ENCODE data around the gene OTOP3. TPM values are rescaled to one million over a fixed set of nuclear protein-coding genes. Genes with fewer than 3 reads are reported as not detected.

The OTOP3 gene
- total RNA-seq, 2 experiments from 2014 or later: not detected

- ChIA-PET CTCF (interaction anchor here (1.3 kb wide), 1 partner anchor 37 kb away, joined by 3 read pairs; no protein-coding TSS in a partner anchor), POLR2A (no interaction called here)
- no peak for DNase-seq
- Mint-ChIP-seq H3K4me1 (no peaks in the 10 kb centered on the region), H3K27ac (no peak overlapping the region), H3K9me3 (no peaks in the 10 kb centered on the region), H3K4me3 (no peak overlapping the region), H3K27me3 (peaks cover 50% of the 10 kb centered on the region), H3K36me3 (ENCODE audit: low read depth) (no peaks in the 10 kb centered on the region)
These were observed 15.1 kb upstream of the OTOP3 start for GRCh38 chr17:74920642-74921025.

- Mint-ChIP-seq H3K36me3 (ENCODE audit: low read depth) (no peaks in the 10 kb centered on the region), H3K27ac (no peak overlapping the region), H3K4me3 (no peak overlapping the region), H3K27me3 (peaks cover 55% of the 10 kb centered on the region), H3K9me3 (no peaks in the 10 kb centered on the region), H3K4me1 (no peaks in the 10 kb centered on the region)
- ChIA-PET CTCF (interaction anchor here (1.3 kb wide), 1 partner anchor 37 kb away, joined by 3 read pairs; no protein-coding TSS in a partner anchor), POLR2A (no interaction called here)
- no peak for DNase-seq
These were observed 14.5 kb upstream of the OTOP3 start for GRCh38 chr17:74921026-74921681.

- POLR2A ChIA-PET: no interaction called here
- H3K27me3 Mint-ChIP-seq: peaks cover 59% of the 10 kb centered on the region
- CTCF ChIA-PET: interaction anchor here (1.3 kb wide), 1 partner anchor 36 kb away, joined by 3 read pairs; no protein-coding TSS in a partner anchor
These were observed 13.9 kb upstream of the OTOP3 start for GRCh38 chr17:74921769-74922168.

GRCh38 chr17:74922172-74922571 is 13.5 kb upstream of the OTOP3 start:
- no peaks in the 10 kb centered on the region for H3K9me3 Mint-ChIP-seq
- H3K27me3 Mint-ChIP-seq: peaks cover 60% of the 10 kb centered on the region
- H3K4me3 Mint-ChIP-seq: no peak overlapping the region
- CTCF ChIA-PET: interaction anchor here (2.1 to 4.7 kb wide), 2 partner anchors 11 to 38 kb away, joined by 8 to 27 read pairs; no protein-coding TSS in a partner anchor
- no peak for DNase-seq
- H3K36me3 Mint-ChIP-seq (ENCODE audit: low read depth): no peaks in the 10 kb centered on the region
- POLR2A ChIA-PET: no interaction called here
- H3K27ac Mint-ChIP-seq: no peak overlapping the region
- H3K4me1 Mint-ChIP-seq: no peaks in the 10 kb centered on the region

More at GRCh38 chr17:74921769-74922168, 13.9 kb upstream of the OTOP3 start:
- DNase-seq: no peak
- H3K9me3 Mint-ChIP-seq: no peaks in the 10 kb centered on the region
- H3K27ac Mint-ChIP-seq: no peak overlapping the region
- H3K4me1 Mint-ChIP-seq: no peaks in the 10 kb centered on the region
- no peaks in the 10 kb centered on the region for H3K36me3 Mint-ChIP-seq (ENCODE audit: low read depth)
- no peak overlapping the region for H3K4me3 Mint-ChIP-seq

- H3K27ac Mint-ChIP-seq: no peak within 1 kb of the TSS
- POLR2A ChIA-PET: no interaction called here
- H3K4me3 Mint-ChIP-seq: no peak within 1 kb of the TSS
- no peaks in the 10 kb centered on the region for H3K9me3 Mint-ChIP-seq
- CTCF ChIA-PET: interaction anchor here (0.6 to 4.7 kb wide), 9 partner anchors 10 to 199 kb away, joined by 3 to 27 read pairs (median 3); partner anchors contain the start of genes FDXR and MRPL58
- peaks cover 63% of the 10 kb centered on the region for H3K27me3 Mint-ChIP-seq
- H3K4me1 Mint-ChIP-seq: no peaks in the 10 kb centered on the region
- DNase-seq: no peak
- H3K36me3 Mint-ChIP-seq (ENCODE audit: low read depth): no peaks in the 10 kb centered on the region
These were observed 12.8 kb upstream of the OTOP3 start, which contains the start of gene USH1G for GRCh38 chr17:74922694-74923537. Gene USH1G (minus strand): TSS chr17:74923255. CDS start chr17:74923073, 182 bp downstream.

- Mint-ChIP-seq H3K9me3 (no peaks in the 10 kb centered on the region), H3K27ac (no peak overlapping the region), H3K36me3 (ENCODE audit: low read depth) (no peaks in the 10 kb centered on the region), H3K4me1 (no peaks in the 10 kb centered on the region), H3K4me3 (no peak overlapping the region), H3K27me3 (peaks cover 68% of the 10 kb centered on the region)
- peak; percentile 71 for DNase-seq
- ChIA-PET POLR2A (no interaction called here), CTCF (interaction anchor here (0.6 to 4.7 kb wide), 9 partner anchors 9 to 278 kb away, joined by 3 to 27 read pairs (median 3); partner anchors contain the start of genes FDXR and MRPL58)
These were observed 12.0 kb upstream of the OTOP3 start for GRCh38 chr17:74923538-74924249.

GRCh38 chr17:74924250-74924948 is 11.3 kb upstream of the OTOP3 start, which contains the start of gene OTOP2:
Gene OTOP2 (plus strand): TSS chr17:74924273. CDS start chr17:74924633, 360 bp downstream.
- no peaks in the 10 kb centered on the region for H3K4me1 Mint-ChIP-seq
- ChIA-PET CTCF (interaction anchor here (0.7 to 4.7 kb wide), 7 partner anchors 9 to 277 kb away, joined by 3 to 27 read pairs (median 3); partner anchors contain the start of genes FDXR and MRPL58), POLR2A (no interaction called here)
- peaks cover 68% of the 10 kb centered on the region for H3K27me3 Mint-ChIP-seq
- no peak within 1 kb of the TSS for H3K27ac Mint-ChIP-seq
- H3K4me3 Mint-ChIP-seq: no peak within 1 kb of the TSS
- H3K9me3 Mint-ChIP-seq: no peaks in the 10 kb centered on the region
- no peak for DNase-seq
- H3K36me3 Mint-ChIP-seq (ENCODE audit: low read depth): no peaks in the 10 kb centered on the region

- DNase-seq: no peak
- Mint-ChIP-seq H3K4me3 (no peak overlapping the region), H3K9me3 (no peaks in the 10 kb centered on the region), H3K4me1 (no peaks in the 10 kb centered on the region), H3K27me3 (peaks cover 69% of the 10 kb centered on the region), H3K27ac (no peak overlapping the region), H3K36me3 (ENCODE audit: low read depth) (no peaks in the 10 kb centered on the region)
- ChIA-PET POLR2A (no interaction called here), CTCF (interaction anchor here (1.0 to 4.7 kb wide), 3 partner anchors 12 to 35 kb away, joined by 3 to 27 read pairs (median 4); no protein-coding TSS in a partner anchor)
These were observed 10.5 kb upstream of the OTOP3 start for GRCh38 chr17:74925242-74925641.

- no peaks in the 10 kb centered on the region for H3K4me1 Mint-ChIP-seq
- DNase-seq: no peak
- no peaks in the 10 kb centered on the region for H3K36me3 Mint-ChIP-seq (ENCODE audit: low read depth)
- no peak overlapping the region for H3K4me3 Mint-ChIP-seq
- ChIA-PET POLR2A (no interaction called here), CTCF (no interaction called here)
- H3K27me3 Mint-ChIP-seq: peaks cover 74% of the 10 kb centered on the region
- H3K9me3 Mint-ChIP-seq: no peaks in the 10 kb centered on the region
- no peak overlapping the region for H3K27ac Mint-ChIP-seq
These were observed 6.9 kb upstream of the OTOP3 start for GRCh38 chr17:74928786-74929185.

GRCh38 chr17:74930535-74931036 is 5.1 kb upstream of the OTOP3 start:
- DNase-seq: no peak
- Mint-ChIP-seq H3K9me3 (no peaks in the 10 kb centered on the region), H3K4me3 (no peak overlapping the region), H3K27me3 (peaks cover 71% of the 10 kb centered on the region), H3K36me3 (ENCODE audit: low read depth) (no peaks in the 10 kb centered on the region), H3K4me1 (no peaks in the 10 kb centered on the region), H3K27ac (no peak overlapping the region)
- ChIA-PET CTCF (interaction anchor here (0.9 kb wide), 1 partner anchor 241 kb away, joined by 7 read pairs; no protein-coding TSS in a partner anchor), POLR2A (no interaction called here)

GRCh38 chr17:74935048-74935447 is 650 bp upstream of the OTOP3 start:
- CTCF ChIA-PET: interaction anchor here (0.6 kb wide), 1 partner anchor 348 kb away, joined by 3 read pairs; no protein-coding TSS in a partner anchor
- POLR2A ChIA-PET: no interaction called here
- no peak overlapping the region for H3K27ac Mint-ChIP-seq
- H3K9me3 Mint-ChIP-seq: no peaks in the 10 kb centered on the region
- H3K36me3 Mint-ChIP-seq (ENCODE audit: low read depth): no peaks in the 10 kb centered on the region
- no peak for DNase-seq
- peaks cover 77% of the 10 kb centered on the region for H3K27me3 Mint-ChIP-seq
- peaks cover 2% of the 10 kb centered on the region for H3K4me1 Mint-ChIP-seq
- no peak overlapping the region for H3K4me3 Mint-ChIP-seq

- no peak for DNase-seq
- Mint-ChIP-seq H3K36me3 (ENCODE audit: low read depth) (no peaks in the 10 kb centered on the region), H3K9me3 (no peaks in the 10 kb centered on the region), H3K4me3 (no peak overlapping the region), H3K4me1 (peaks cover 2% of the 10 kb centered on the region), H3K27me3 (peaks cover 70% of the 10 kb centered on the region), H3K27ac (no peak overlapping the region)
- ChIA-PET POLR2A (no interaction called here), CTCF (no interaction called here)
These were observed 737 bp downstream of the OTOP3 start for GRCh38 chr17:74936470-74936799.

Measured in activated CD4-positive, alpha-beta T cell treated with anti-CD3 and anti-CD28 coated beads, Interleukin-2, amount 10 ng/mL, durations not matched to agents 7 days and 5 days (primary cell).